HepG2 (cell line): ENCODE results near the gene FAM53B. TPM values are rescaled to one million over a fixed set of nuclear protein-coding genes. Genes with fewer than 3 reads are reported as not detected.

Experiments used
- ATAC-seq: fragments of 200-7000 bp; cut with Tn5 transposase; 3 replicates; pipeline ENCODE4 v1.9.1; 2020; ENCODE audit warnings: mild to moderate bottlenecking, moderate library complexity
- BruUV-seq: library from RNA; stranded (reverse); fragments of 400-500 nt; replicated peaks from 2 replicates; lab custom pipeline; 2021; lab: Mats Ljungman, UMichigan
- CTCF ChIA-PET: fragments of 300-600 bp; formaldehyde crosslinking; extraction: SDS; loops from one replicate; lab custom pipeline; 2021; ENCODE audit warnings: low total read pairs, inconsistent platforms, low intra/inter-chr PET ratio; lab: Yijun Ruan, JAX
- POLR2A ChIA-PET: fragments of 350-600 bp; sonication (Branson Sonifier 250); formaldehyde crosslinking; loops from one replicate; lab custom pipeline; 2020; ENCODE audit warnings: antibody characterized with exemption, inconsistent platforms; lab: Yijun Ruan, JAX
- DNase-seq: peaks from one replicate; pipeline ENCODE4 v3.0.0-alpha.2; 2015; ENCODE audit warnings: low spot score
- FAIRE-seq: peaks from 3 replicates; lab custom pipeline; 2011; peaks lifted over from hg19 to GRCh38; lab: Jason Lieb, UNC
- H2AFZ ChIP-seq: one replicate; pipeline ENCODE4 v1.6.1; 2011; ENCODE audit warnings: low read length, inconsistent platforms
- H3K27ac ChIP-seq: fragments of 300-600 bp; 3 replicates; pipeline ENCODE4 v1.8.0; 2011; ENCODE audit warnings: mixed run types, mild to moderate bottlenecking, mixed read lengths, low read length, inconsistent platforms; ENCODE audit not compliant: insufficient read depth; ENCODE audit errors: extremely low read length
- H3K27me3 ChIP-seq, 2 experiments: fragments of 200-600 bp in 1 of 2; 2 replicates in 1 of 2; 3 replicates in 1 of 2; pipeline versions ENCODE4 v1.6.0 to v1.8.0; 2011; ENCODE audit warnings: low read length in 2 of 2, mild to moderate bottlenecking in 2 of 2, moderate library complexity in 2 of 2, inconsistent platforms in 1 of 2; ENCODE audit not compliant: insufficient read depth in 2 of 2, control insufficient read depth in 1 of 2
- H3K36me3 ChIP-seq, 2 experiments: fragments of 200-600 bp in 1 of 2; replicated peaks in 1 of 2; 2 replicates in 1 of 2; 3 replicates in 1 of 2; pipeline versions ENCODE4 v1.5.1 to v1.8.0; 2011; ENCODE audit warnings: low read length in 2 of 2, inconsistent platforms in 1 of 2; ENCODE audit not compliant: insufficient read depth in 2 of 2, control insufficient read depth in 1 of 2
- H3K4me1 ChIP-seq: 2 replicates; pipeline ENCODE4 v1.5.1; 2012; ENCODE audit warnings: low read length, inconsistent platforms; ENCODE audit not compliant: insufficient read depth
- H3K4me2 ChIP-seq: 2 replicates; pipeline ENCODE4 v1.6.0; 2011; ENCODE audit warnings: low read depth, low read length, inconsistent platforms
- H3K4me3 ChIP-seq, 3 experiments: fragments of 200-600 bp in 1 of 3; sonication (generic), shearing (Covaris generic) in 1 of 3; replicated peaks in 1 of 3; 2 replicates each; pipeline ENCODE4 v1.5.1; 2011 to 2016; ENCODE audit warnings: low read length in 3 of 3, inconsistent platforms in 2 of 3, low read depth in 2 of 3, mild to moderate bottlenecking in 2 of 3, control low read depth in 1 of 3, mixed read lengths in 1 of 3; ENCODE audit not compliant: insufficient read depth in 1 of 3
- H3K79me2 ChIP-seq: one replicate; pipeline ENCODE4 v1.6.1; 2011; ENCODE audit warnings: low read length, inconsistent platforms; ENCODE audit not compliant: insufficient read depth
- H3K9ac ChIP-seq: 2 replicates; pipeline ENCODE4 v1.6.0; 2011; ENCODE audit warnings: mild to moderate bottlenecking, low read depth, low read length, inconsistent platforms; ENCODE audit not compliant: insufficient read depth
- H3K9me3 ChIP-seq: 2 replicates; pipeline ENCODE4 v1.5.1; 2012; ENCODE audit warnings: mild to moderate bottlenecking, low read length
- H4K20me1 ChIP-seq: 2 replicates; pipeline ENCODE4 v1.6.0; 2011; ENCODE audit warnings: inconsistent platforms, mild to moderate bottlenecking, low read length, moderate library complexity; ENCODE audit not compliant: insufficient read depth
- CEBPB ChIP-seq: IDR thresholded peaks from 2 replicates; pipeline ENCODE4 v1.6.1; 2011; ENCODE audit warnings: low read depth, low read length, improper control_type of control experiment, borderline replicate concordance
- DDIT3 ChIP-seq: sonication (generic); formaldehyde crosslinking; IDR thresholded peaks from 2 replicates; pipeline ENCODE4 v1.4.0; 2020; ENCODE audit warnings: mild to moderate bottlenecking, missing genetic modification reagents
- EHMT2 ChIP-seq: fragments of 200-600 bp; sonication (generic); IDR thresholded peaks from 2 replicates; pipeline ENCODE4 v1.7.0; 2017; ENCODE audit warnings: antibody characterized with exemption, low read depth, low read length, borderline replicate concordance
- ELF3 ChIP-seq: IDR thresholded peaks from 2 replicates; pipeline ENCODE4 v1.6.1; 2016; ENCODE audit warnings: missing genetic modification reagents, missing compliant biosample characterization
- GZF1 ChIP-seq: sonication (generic); formaldehyde crosslinking; IDR thresholded peaks from 2 replicates; pipeline ENCODE4 v1.5.1; 2020; ENCODE audit warnings: mild to moderate bottlenecking, missing genetic modification reagents
- TCF7 ChIP-seq: sonication (generic); IDR thresholded peaks from 2 replicates; pipeline ENCODE4 v1.6.1; 2016; ENCODE audit warnings: antibody characterized with exemption, low read depth
- ZNF329 ChIP-seq: sonication (generic); formaldehyde crosslinking; IDR thresholded peaks from 2 replicates; pipeline ENCODE4 v1.9.0; 2021; ENCODE audit warnings: low read depth, mild to moderate bottlenecking, missing genetic modification reagents
- ZNF75D ChIP-seq: sonication (generic); formaldehyde crosslinking; IDR thresholded peaks from 2 replicates; pipeline ENCODE4 v1.8.1; 2023; ENCODE audit warnings: missing genetic modification reagents, mild to moderate bottlenecking, borderline replicate concordance
- WGBS: methylation state at CpG from one replicate; pipeline ENCODE4 v1.1.6; 2017; ENCODE audit warnings: low lambda C conversion rate; 5-methylcytosine and 5-hydroxymethylcytosine counted together
- in situ Hi-C: cut with HindIII; loops from 2 replicates; pipeline ENCODE4 v1.10.0; 2017; ENCODE audit warnings: low pct_unique_long_range_greater_than_20kb; ENCODE audit not compliant: extremely low pct_ligation_motif_present
- intact Hi-C: fragments of 100-400 bp; cut with micrococcal nuclease; formaldehyde crosslinking; loops from one replicate; pipeline ENCODE4 v1.10.0; 2022; ENCODE audit not compliant: unreplicated experiment
- polyA plus RNA-seq, 8 experiments: library from polyadenylated mRNA; depleted of rRNA in 3 of 8; stranded (reverse) in 7 of 8; unstranded in 1 of 8; fragments of >200 nt; fragmentation: Illumina TruSeq in 4 of 8; extraction: Trizol in 4 of 8; gene quantifications; 2 replicates each; pipeline versions ENCODE4 v1.2.1 to v1.2.3, GENCODE V29; 2011 to 2016; ENCODE audit warnings: low read depth in 4 of 8, missing spikeins in 1 of 8, mixed read lengths in 1 of 8; ENCODE audit not compliant: insufficient read depth in 1 of 8
- total RNA-seq, 5 experiments: library from RNA; depleted of rRNA; stranded (reverse); fragments of >200 nt; fragmentation: Illumina TruSeq; extraction: Trizol; gene quantifications; 2 replicates each; pipeline ENCODE4 v1.2.3, GENCODE V29; 2016; ENCODE audit warnings: low read depth in 1 of 5

FAM53B gene
- total and polyA plus RNA-seq, 2 of the 13 experiments (the other 11 are each of a cell fraction or from before 2014, with no cell fraction given) = 6.4 to 19.3 TPM

- no peak for TF ChIP-seq ZNF329 (CRISPR knock-in tag)
- no peak for TF ChIP-seq ZNF75D (CRISPR knock-in tag)
- no peak for TF ChIP-seq EHMT2
- no peak for TF ChIP-seq TCF7
- no peak for TF ChIP-seq DDIT3 (CRISPR knock-in tag)
- no peak for TF ChIP-seq GZF1 (CRISPR knock-in tag)
These were observed 68.9 kb downstream of the FAM53B start (continued) for GRCh38 chr10:124675261-124675660.

- no peak overlapping the region for H3K4me2 ChIP-seq
- H3K27me3 ChIP-seq = no peaks in the 10 kb centered on the region
- CTCF ChIA-PET = no interaction called here
- no peak overlapping the region for H3K27ac ChIP-seq
- POLR2A ChIA-PET = no interaction called here
- H4K20me1 ChIP-seq = peaks cover 5% of the 10 kb centered on the region; the same call in 1 of the 2 replicates
- in situ Hi-C loops (no loop called here), intact Hi-C loops (no loop called here)
- ATAC-seq (no peak), FAIRE-seq (no peak), DNase-seq (no peak)
- 83% methylated on average over 6 of the region's 9 CpGs for WGBS
- no peaks in the 10 kb centered on the region for H3K9me3 ChIP-seq
- peaks cover 9 to 28% of the 10 kb centered on the region in 2 experiments; a peak in 4 of 5 replicates for H3K36me3 ChIP-seq
- no peaks in the 10 kb centered on the region for H3K79me2 ChIP-seq
- H3K9ac ChIP-seq = no peak overlapping the region
- no peak overlapping the region for H2AFZ ChIP-seq
- no peak overlapping the region for H3K4me3 ChIP-seq
- BruUV-seq = no TSS peak
- TF ChIP-seq CEBPB (0 out of 2 replicates have a peak, but pooled peaks have one; percentile 11), ELF3 (CRISPR knock-in tag) (no peak)
- H3K4me1 ChIP-seq = peaks cover 14% of the 10 kb centered on the region
These were observed 69.4 kb downstream of the FAM53B start for GRCh38 chr10:124674768-124675222.
